Endothelial cell (in vitro differentiated cells): ENCODE measurements around the gene TOPBP1. TPM values are rescaled to one million over a fixed set of nuclear protein-coding genes. Genes with fewer than 3 reads are reported as not detected.

ENCODE experiments used
- DNase-seq: peaks from one replicate; pipeline ENCODE4 v3.0.0; 2021; ENCODE audit warnings: low spot score
- H3K27ac Mint-ChIP-seq: one replicate; pipeline ENCODE4 v1.8.0; 2021; ENCODE audit warnings: mixed read lengths, inconsistent platforms; ENCODE audit not compliant: unreplicated experiment
- H3K27me3 Mint-ChIP-seq: one replicate; pipeline ENCODE4 v1.8.0; 2021; ENCODE audit warnings: mild to moderate bottlenecking, moderate library complexity, mixed read lengths, inconsistent platforms; ENCODE audit not compliant: unreplicated experiment
- H3K36me3 Mint-ChIP-seq: one replicate; pipeline ENCODE4 v1.8.0; 2021; ENCODE audit warnings: mild to moderate bottlenecking, low read depth, mixed read lengths, inconsistent platforms; ENCODE audit not compliant: unreplicated experiment
- H3K4me1 Mint-ChIP-seq: one replicate; pipeline ENCODE4 v1.8.0; 2021; ENCODE audit warnings: mild to moderate bottlenecking, mixed read lengths, inconsistent platforms; ENCODE audit not compliant: unreplicated experiment
- H3K4me3 Mint-ChIP-seq: one replicate; pipeline ENCODE4 v1.8.0; 2021; ENCODE audit warnings: mild to moderate bottlenecking, mixed read lengths, inconsistent platforms; ENCODE audit not compliant: unreplicated experiment
- H3K9me3 Mint-ChIP-seq: one replicate; pipeline ENCODE4 v1.8.0; 2021; ENCODE audit warnings: mixed read lengths, inconsistent platforms; ENCODE audit not compliant: unreplicated experiment
- total RNA-seq: library from RNA; stranded (reverse); fragmentation: NEBNext Ultra II Directional; extraction: Animal tissue kit (Norgen Biotek cat#: 25700); gene quantifications from one replicate; pipeline ENCODE4 v1.2.1, GENCODE V29; 2021; ENCODE audit not compliant: unreplicated experiment
- TF ChIP-seq, protein P1 (sequence below): fragments of 200-600 bp; sonication (generic); IDR thresholded peaks from one replicate; pipeline ENCODE4 v1.5.0; 2021; ENCODE audit warnings: antibody characterized with exemption; ENCODE audit not compliant: unreplicated experiment

The TOPBP1 gene
- total RNA-seq, 1 donor from 2014 or later = 43.2 TPM

- Mint-ChIP-seq H3K27ac (no peak overlapping the region), H3K27me3 (no peaks in the 10 kb centered on the region), H3K4me1 (no peaks in the 10 kb centered on the region), H3K4me3 (no peak overlapping the region), H3K36me3 (peaks cover 16% of the 10 kb centered on the region), H3K9me3 (no peaks in the 10 kb centered on the region)
- no peak for DNase-seq
- TF ChIP-seq, protein P1, sequence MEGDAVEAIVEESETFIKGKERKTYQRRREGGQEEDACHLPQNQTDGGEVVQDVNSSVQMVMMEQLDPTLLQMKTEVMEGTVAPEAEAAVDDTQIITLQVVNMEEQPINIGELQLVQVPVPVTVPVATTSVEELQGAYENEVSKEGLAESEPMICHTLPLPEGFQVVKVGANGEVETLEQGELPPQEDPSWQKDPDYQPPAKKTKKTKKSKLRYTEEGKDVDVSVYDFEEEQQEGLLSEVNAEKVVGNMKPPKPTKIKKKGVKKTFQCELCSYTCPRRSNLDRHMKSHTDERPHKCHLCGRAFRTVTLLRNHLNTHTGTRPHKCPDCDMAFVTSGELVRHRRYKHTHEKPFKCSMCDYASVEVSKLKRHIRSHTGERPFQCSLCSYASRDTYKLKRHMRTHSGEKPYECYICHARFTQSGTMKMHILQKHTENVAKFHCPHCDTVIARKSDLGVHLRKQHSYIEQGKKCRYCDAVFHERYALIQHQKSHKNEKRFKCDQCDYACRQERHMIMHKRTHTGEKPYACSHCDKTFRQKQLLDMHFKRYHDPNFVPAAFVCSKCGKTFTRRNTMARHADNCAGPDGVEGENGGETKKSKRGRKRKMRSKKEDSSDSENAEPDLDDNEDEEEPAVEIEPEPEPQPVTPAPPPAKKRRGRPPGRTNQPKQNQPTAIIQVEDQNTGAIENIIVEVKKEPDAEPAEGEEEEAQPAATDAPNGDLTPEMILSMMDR = no peak
These were observed 20.5 kb downstream of the TOPBP1 start for GRCh38 chr3:133641254-133641653.

GRCh38 chr3:133633439-133633838 lies 28.3 kb downstream of the TOPBP1 start:
- TF ChIP-seq, protein P1 = no peak
- H3K27ac Mint-ChIP-seq = no peak overlapping the region
- DNase-seq = no peak
- peak overlapping the region; percentile 35 for H3K4me3 Mint-ChIP-seq
- peaks cover 2% of the 10 kb centered on the region for H3K4me1 Mint-ChIP-seq
- no peaks in the 10 kb centered on the region for H3K27me3 Mint-ChIP-seq
- H3K9me3 Mint-ChIP-seq = no peaks in the 10 kb centered on the region
- peaks cover 25% of the 10 kb centered on the region for H3K36me3 Mint-ChIP-seq

DNA sequence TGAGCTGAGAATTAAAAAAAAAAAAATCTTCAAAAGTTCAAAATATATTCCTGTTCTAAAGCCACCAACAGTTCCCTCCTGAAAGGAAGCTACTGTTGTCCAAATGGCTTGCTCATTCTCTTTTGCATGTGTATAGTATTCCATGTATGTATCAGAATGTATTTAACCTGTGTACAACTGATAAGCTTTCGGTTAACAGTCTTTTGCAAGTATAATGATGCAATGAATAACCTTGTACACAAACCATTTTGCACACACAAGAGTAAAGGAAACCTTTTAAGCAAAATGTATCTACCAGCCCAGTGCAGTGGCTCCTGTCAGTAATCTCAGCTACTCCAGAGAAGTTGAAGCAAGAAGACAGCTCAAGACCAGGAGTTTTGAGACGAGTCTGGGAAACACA lies 32.6 kb downstream of the TOPBP1 start:
- TF ChIP-seq, protein P1 = no peak
- no peak for DNase-seq
- peaks cover 2% of the 10 kb centered on the region for H3K4me1 Mint-ChIP-seq
- H3K9me3 Mint-ChIP-seq = no peaks in the 10 kb centered on the region
- H3K4me3 Mint-ChIP-seq = no peak overlapping the region
- H3K36me3 Mint-ChIP-seq = peaks cover 26% of the 10 kb centered on the region
- no peak overlapping the region for H3K27ac Mint-ChIP-seq
- peaks cover 1% of the 10 kb centered on the region for H3K27me3 Mint-ChIP-seq

DNA sequence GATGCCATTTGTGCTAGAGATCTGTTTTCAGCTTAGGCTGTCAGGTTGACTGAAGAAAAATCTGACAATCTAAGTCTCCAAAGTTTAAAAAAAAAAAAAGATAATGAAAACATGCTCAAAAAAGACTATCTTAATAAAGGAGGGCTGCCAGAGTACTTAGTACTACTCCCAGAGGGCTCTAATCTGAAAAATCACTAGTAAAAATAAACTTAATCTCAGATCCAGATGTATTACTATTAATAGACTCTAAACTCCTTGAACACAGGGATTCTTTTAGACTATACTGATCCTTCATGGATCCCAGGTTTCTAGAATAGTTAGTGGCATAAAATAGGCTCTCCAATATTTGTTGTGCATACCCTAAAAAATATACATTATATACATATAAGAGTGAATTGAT lies 34.0 kb downstream of the TOPBP1 start:
- no peak for DNase-seq
- no peaks in the 10 kb centered on the region for H3K9me3 Mint-ChIP-seq
- H3K27ac Mint-ChIP-seq = no peak overlapping the region
- TF ChIP-seq, protein P1 = no peak
- no peak overlapping the region for H3K4me3 Mint-ChIP-seq
- peaks cover 1% of the 10 kb centered on the region for H3K27me3 Mint-ChIP-seq
- H3K36me3 Mint-ChIP-seq = peaks cover 14% of the 10 kb centered on the region
- H3K4me1 Mint-ChIP-seq = peaks cover 2% of the 10 kb centered on the region

- Mint-ChIP-seq H3K4me3 (no peak overlapping the region), H3K27ac (peak overlapping the region; percentile 9)
These were observed 41.5 kb downstream of the TOPBP1 start for GRCh38 chr3:133620066-133620784.

More at GRCh38 chr3:133620066-133620784, 41.5 kb downstream of the TOPBP1 start:
- TF ChIP-seq, protein P1 = no peak
- no peak for DNase-seq
- Mint-ChIP-seq H3K27me3 (no peaks in the 10 kb centered on the region), H3K9me3 (no peaks in the 10 kb centered on the region), H3K36me3 (peaks cover 16% of the 10 kb centered on the region), H3K4me1 (peaks cover 8% of the 10 kb centered on the region)
